Measurements from ENCODE around the gene CLCN3.

- TF ChIP-seq POLR2AphosphoS5 (IDR thresholded peaks at IDR 0.05; ENCODE audit: low read depth, low read length) (no peak), POLR2A (IDR thresholded peaks at IDR 0.05; ENCODE audit: low read depth, low read length) (no peak)
Observed at GRCh38 chr4:169664615-169665014, 44.2 kb downstream of the CLCN3 start.

Data from GM12892 (cell line).